Mesothelial cell of epicardium (in vitro differentiated cells): Measurements from ENCODE around the gene CFD. TPM values are rescaled to one million over a fixed set of nuclear protein-coding genes. Genes with fewer than 3 reads are reported as not detected.

Source experiments
- DNase-seq, 2 experiments: peaks; one replicate each; pipeline ENCODE4 v3.0.0; 2021; ENCODE audit warnings: low spot score in 2 of 2; ENCODE audit not compliant: unreplicated experiment in 2 of 2
- H3K27ac Mint-ChIP-seq: 2 replicates; pipeline ENCODE4 v1.8.0; 2021; ENCODE audit warnings: mixed read lengths
- H3K27me3 Mint-ChIP-seq: 2 replicates; pipeline ENCODE4 v1.8.0; 2021; ENCODE audit warnings: low read depth, mixed read lengths
- H3K36me3 Mint-ChIP-seq: 2 replicates; pipeline ENCODE4 v1.8.0; 2021; ENCODE audit warnings: mixed read lengths
- H3K4me1 Mint-ChIP-seq: 2 replicates; pipeline ENCODE4 v1.8.0; 2021; ENCODE audit warnings: mixed read lengths
- H3K4me3 Mint-ChIP-seq: 2 replicates; pipeline ENCODE4 v1.8.0; 2021; ENCODE audit warnings: mild to moderate bottlenecking, moderate library complexity, mixed read lengths
- H3K9me3 Mint-ChIP-seq: 2 replicates; pipeline ENCODE4 v1.8.0; 2021; ENCODE audit warnings: mixed read lengths
- CTCF ChIP-seq: fragments of 200-600 bp; sonication (generic); IDR thresholded peaks from one replicate; pipeline ENCODE4 v1.5.0; 2021; ENCODE audit warnings: antibody characterized with exemption; ENCODE audit not compliant: unreplicated experiment
- total RNA-seq: library from RNA; stranded (reverse); gene quantifications from 3 replicates; pipeline ENCODE4 v1.2.1, GENCODE V29; 2021

CFD gene
- total RNA-seq, 1 donor from 2014 or later = 3.2 TPM

- H3K4me1 Mint-ChIP-seq = no peaks in the 10 kb centered on the region
- peaks cover 5% of the 10 kb centered on the region for H3K36me3 Mint-ChIP-seq
- H3K4me3 Mint-ChIP-seq = no peak overlapping the region
- H3K27ac Mint-ChIP-seq = no peak overlapping the region
- DNase-seq = no peak
- no peak for TF ChIP-seq CTCF
- H3K9me3 Mint-ChIP-seq = no peaks in the 10 kb centered on the region
- H3K27me3 Mint-ChIP-seq = peaks cover 31% of the 10 kb centered on the region
These were observed 2.5 kb downstream of the CFD start for GRCh38 chr19:861756-862580.

GRCh38 chr19:862581-863314 is 3.3 kb downstream of the CFD start:
- TF ChIP-seq CTCF = no peak
- peak overlapping the region; percentile 8 for H3K4me3 Mint-ChIP-seq
- no peak overlapping the region for H3K27ac Mint-ChIP-seq
- H3K4me1 Mint-ChIP-seq = no peaks in the 10 kb centered on the region
- peaks cover 30% of the 10 kb centered on the region for H3K27me3 Mint-ChIP-seq
- peak in 1 of 2 experiments; percentile 74 for DNase-seq
- H3K36me3 Mint-ChIP-seq = peaks cover 10% of the 10 kb centered on the region
- H3K9me3 Mint-ChIP-seq = no peaks in the 10 kb centered on the region

- peaks cover 28% of the 10 kb centered on the region for H3K27me3 Mint-ChIP-seq
- no peaks in the 10 kb centered on the region for H3K4me1 Mint-ChIP-seq
- TF ChIP-seq CTCF = no peak
- no peak for DNase-seq
- H3K27ac Mint-ChIP-seq = no peak overlapping the region
- H3K9me3 Mint-ChIP-seq = no peaks in the 10 kb centered on the region
- no peak overlapping the region for H3K4me3 Mint-ChIP-seq
- peaks cover 10% of the 10 kb centered on the region for H3K36me3 Mint-ChIP-seq
These were observed 3.8 kb downstream of the CFD start for GRCh38 chr19:863315-863620.

GRCh38 chr19:866769-867300 is 7.4 kb downstream of the CFD start:
- TF ChIP-seq CTCF = no peak
- Mint-ChIP-seq H3K27ac (no peak overlapping the region), H3K4me3 (no peak overlapping the region), H3K9me3 (no peaks in the 10 kb centered on the region), H3K27me3 (peaks cover 13% of the 10 kb centered on the region), H3K36me3 (peaks cover 19% of the 10 kb centered on the region), H3K4me1 (peaks cover 2% of the 10 kb centered on the region)
- no peak for DNase-seq

- DNase-seq = no peak
- H3K4me1 Mint-ChIP-seq = peaks cover 2% of the 10 kb centered on the region
- H3K4me3 Mint-ChIP-seq = no peak overlapping the region
- peaks cover 13% of the 10 kb centered on the region for H3K27me3 Mint-ChIP-seq
- H3K36me3 Mint-ChIP-seq = peaks cover 19% of the 10 kb centered on the region
- H3K9me3 Mint-ChIP-seq = no peaks in the 10 kb centered on the region
- H3K27ac Mint-ChIP-seq = no peak overlapping the region
- no peak for TF ChIP-seq CTCF
These were observed 7.9 kb downstream of the CFD start for GRCh38 chr19:867301-867793.
